GM03348 (cell line): Measurements from ENCODE around the gene AATK.

Experiments
- DNase-seq: peaks from one replicate; pipeline ENCODE4 v3.0.0; 2012; ENCODE audit warnings: low spot score

The AATK gene

DNA sequence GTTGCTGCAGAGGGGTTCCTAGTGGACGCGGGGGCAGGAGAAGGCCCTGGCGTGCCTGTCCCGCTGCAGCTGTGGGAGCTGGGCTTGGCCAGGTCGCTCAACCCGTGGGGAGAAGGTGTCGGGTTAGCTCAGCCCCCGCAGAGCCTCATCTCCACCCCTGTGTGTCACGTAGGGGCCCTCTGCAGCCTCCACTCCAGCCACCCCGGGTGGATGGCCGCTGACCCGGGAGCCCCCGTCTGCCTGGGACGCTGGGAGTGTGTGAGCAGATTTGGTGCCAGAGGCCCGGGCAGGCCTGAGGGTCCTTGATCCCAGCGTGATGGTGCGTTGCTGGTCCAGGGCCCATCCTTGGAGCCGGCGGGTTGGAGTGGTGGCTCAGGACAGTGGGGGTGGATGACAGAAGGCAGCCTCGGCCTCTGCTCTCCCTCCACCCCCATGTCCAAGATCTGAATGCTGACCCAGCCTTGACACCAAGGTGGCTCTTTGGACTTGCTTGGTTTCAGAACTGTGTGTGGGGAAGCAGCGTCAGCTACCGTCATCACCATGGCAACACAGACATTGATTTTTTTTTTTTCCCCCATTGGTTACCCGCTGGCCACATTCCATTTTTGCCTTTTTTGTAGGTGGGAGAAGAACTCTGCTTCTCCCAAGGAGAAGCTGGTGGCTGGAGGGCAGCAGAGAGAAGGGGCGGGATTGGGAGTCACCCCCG is 95.3 kb downstream of the AATK start:
- no peak for DNase-seq

DNA sequence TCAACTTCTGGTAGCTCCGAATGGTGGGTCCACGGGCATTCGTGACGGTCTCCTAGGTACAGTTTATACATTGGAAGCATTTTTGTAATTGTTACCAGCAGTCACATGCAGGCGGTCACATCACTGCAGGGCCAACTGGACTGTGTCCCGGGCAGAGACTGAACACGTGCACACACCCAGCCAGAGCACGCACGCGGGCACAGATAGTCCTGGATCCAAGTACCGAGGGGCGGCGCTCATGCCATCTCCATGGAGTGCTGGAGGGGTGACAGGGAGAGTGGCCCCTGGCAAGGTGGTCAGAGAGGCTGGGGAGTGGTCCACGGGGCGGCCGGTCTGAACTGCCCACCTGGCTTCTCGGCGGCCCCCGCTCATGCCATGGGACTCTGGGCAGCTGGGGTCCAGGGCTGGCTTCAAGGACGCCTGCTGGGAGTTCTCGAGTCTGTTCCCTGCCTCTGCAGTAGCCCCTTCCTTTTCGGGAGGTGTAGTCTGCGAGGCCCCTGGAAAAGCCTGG is 96.8 kb downstream of the AATK start:
- no peak for DNase-seq

DNA sequence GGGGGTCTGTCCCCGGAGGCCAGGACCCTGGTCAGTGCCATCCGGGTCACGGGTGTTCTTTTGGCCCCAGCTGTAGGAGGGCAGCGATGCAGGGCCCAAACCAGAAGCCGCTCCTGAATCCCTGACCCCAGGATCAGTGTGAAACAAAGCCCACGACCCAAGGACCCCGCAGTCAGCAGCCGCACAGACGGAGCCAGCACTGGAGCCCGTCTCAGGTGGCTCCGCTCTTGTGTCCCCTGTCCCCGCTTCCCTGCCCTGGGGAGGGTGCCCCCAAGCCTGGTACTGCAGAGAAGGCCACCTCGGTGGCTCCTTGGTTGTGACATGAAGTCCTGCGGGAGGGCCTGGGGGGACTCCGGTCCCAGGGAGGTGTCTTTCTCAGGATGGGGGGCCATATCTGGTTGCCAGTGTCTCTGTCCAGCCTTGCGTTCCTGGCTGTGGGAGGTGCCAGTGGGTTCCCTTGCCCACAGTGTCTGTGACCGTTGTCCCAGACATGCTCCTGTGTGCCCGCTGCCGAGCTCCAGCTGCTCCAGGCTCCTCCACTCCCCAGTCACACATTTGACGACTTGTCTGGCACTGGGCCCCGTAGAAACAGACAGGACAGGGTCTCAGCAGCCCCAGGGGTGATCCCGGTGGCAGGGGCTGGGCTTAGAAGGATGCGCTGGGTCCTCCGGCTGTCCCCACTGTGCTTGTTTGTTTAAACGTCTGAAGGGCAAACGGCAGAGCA is 97.4 kb downstream of the AATK start:
- no peak for DNase-seq

DNA sequence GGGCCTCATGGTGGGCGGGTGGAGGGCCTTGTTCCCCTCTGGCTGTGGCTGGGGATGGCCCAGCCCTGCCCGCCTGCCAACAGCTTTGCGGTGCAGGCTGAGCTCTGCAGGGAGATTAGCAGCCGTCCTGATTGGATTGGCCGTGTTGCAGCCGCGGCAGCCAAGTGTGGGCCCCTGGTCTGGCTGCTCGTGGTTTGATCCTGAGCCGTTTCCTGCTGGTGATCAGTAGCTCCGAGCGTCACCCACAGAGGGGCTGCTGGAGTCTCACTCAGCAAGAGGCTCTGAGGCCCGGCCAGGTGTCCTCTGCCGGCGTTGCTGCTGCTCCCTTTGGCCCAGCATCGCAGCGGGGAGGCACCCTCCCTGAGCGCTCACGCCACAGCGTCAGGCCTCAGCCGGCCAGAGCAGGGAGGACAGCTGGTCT is 98.6 kb downstream of the AATK start:
- no peak for DNase-seq
